ENCODE results near the gene MAS1L.

MAS1L gene

GRCh38 chr6:29506446-29507067 lies 18.8 kb upstream of the MAS1L start:
- no peaks in the 10 kb centered on the region for H3K79me2 ChIP-seq (ENCODE audit: insufficient read depth, low read length)
- H3K27ac ChIP-seq (ENCODE audit: low read depth, low read length, poor library complexity, severe bottlenecking) = no peak overlapping the region
- H3K9me2 ChIP-seq (ENCODE audit: low read depth, low read length) = no peaks in the 10 kb centered on the region
- no peaks in the 10 kb centered on the region for H4K20me1 ChIP-seq (ENCODE audit: insufficient read depth, low read length)
- H3K9me3 ChIP-seq (ENCODE audit: low read length) = no peaks in the 10 kb centered on the region
- no peak overlapping the region for H3K4me2 ChIP-seq (ENCODE audit: low read length)
- no peaks in the 10 kb centered on the region for H3K4me1 ChIP-seq (ENCODE audit: insufficient read depth, low read length, severe bottlenecking)
- no peak overlapping the region for H3K4me3 ChIP-seq (ENCODE audit: low read depth, low read length, poor library complexity, severe bottlenecking)
- no peaks in the 10 kb centered on the region for H3F3A ChIP-seq (ENCODE audit: insufficient read depth, low read length)
- no peak overlapping the region for H2AFZ ChIP-seq (ENCODE audit: low read length)
- TF ChIP-seq CTCF (IDR thresholded peaks at IDR 0.05; ENCODE audit: low read length) (no peak), EZH2 (IDR thresholded peaks at IDR 0.05; ENCODE audit: borderline replicate concordance, low read length) (no peak)
- H3K36me3 ChIP-seq (ENCODE audit: insufficient read depth, low read length) = no peaks in the 10 kb centered on the region
- no peak overlapping the region for H3K9ac ChIP-seq (ENCODE audit: low read length)
- no peaks in the 10 kb centered on the region for H3K27me3 ChIP-seq (ENCODE audit: insufficient read depth, low read length)

- H3K4me2 ChIP-seq (ENCODE audit: low read length) = no peak overlapping the region
- H4K20me1 ChIP-seq (ENCODE audit: insufficient read depth, low read length) = no peaks in the 10 kb centered on the region
- H3K27ac ChIP-seq (ENCODE audit: low read depth, low read length, poor library complexity, severe bottlenecking) = no peak overlapping the region
- no peaks in the 10 kb centered on the region for H3K4me1 ChIP-seq (ENCODE audit: insufficient read depth, low read length, severe bottlenecking)
- TF ChIP-seq EZH2 (IDR thresholded peaks at IDR 0.05; ENCODE audit: borderline replicate concordance, low read length) (no peak), CTCF (IDR thresholded peaks at IDR 0.05; ENCODE audit: low read length) (no peak)
- H3K4me3 ChIP-seq (ENCODE audit: low read depth, low read length, poor library complexity, severe bottlenecking) = no peak overlapping the region
- no peaks in the 10 kb centered on the region for H3K9me3 ChIP-seq (ENCODE audit: low read length)
- H3K9ac ChIP-seq (ENCODE audit: low read length) = no peak overlapping the region
- no peaks in the 10 kb centered on the region for H3F3A ChIP-seq (ENCODE audit: insufficient read depth, low read length)
- no peak overlapping the region for H2AFZ ChIP-seq (ENCODE audit: low read length)
- H3K79me2 ChIP-seq (ENCODE audit: insufficient read depth, low read length) = no peaks in the 10 kb centered on the region
- H3K27me3 ChIP-seq (ENCODE audit: insufficient read depth, low read length) = no peaks in the 10 kb centered on the region
- H3K9me2 ChIP-seq (ENCODE audit: low read depth, low read length) = no peaks in the 10 kb centered on the region
- no peaks in the 10 kb centered on the region for H3K36me3 ChIP-seq (ENCODE audit: insufficient read depth, low read length)
These were observed 18.1 kb upstream of the MAS1L start for GRCh38 chr6:29505808-29506207.

GRCh38 chr6:29504961-29505360 lies 17.2 kb upstream of the MAS1L start:
- no peak for TF ChIP-seq EZH2 (IDR thresholded peaks at IDR 0.05; ENCODE audit: borderline replicate concordance, low read length)
- no peak for TF ChIP-seq CTCF (IDR thresholded peaks at IDR 0.05; ENCODE audit: low read length)
- Histone ChIP-seq H3K9me2 (ENCODE audit: low read depth, low read length) (no peaks in the 10 kb centered on the region), H3K4me1 (ENCODE audit: insufficient read depth, low read length, severe bottlenecking) (no peaks in the 10 kb centered on the region), H3K27ac (ENCODE audit: low read depth, low read length, poor library complexity, severe bottlenecking) (no peak overlapping the region), H2AFZ (ENCODE audit: low read length) (no peak overlapping the region), H3K36me3 (ENCODE audit: insufficient read depth, low read length) (no peaks in the 10 kb centered on the region), H3K9ac (ENCODE audit: low read length) (no peak overlapping the region), H3F3A (ENCODE audit: insufficient read depth, low read length) (no peaks in the 10 kb centered on the region), H3K9me3 (ENCODE audit: low read length) (no peaks in the 10 kb centered on the region), H3K27me3 (ENCODE audit: insufficient read depth, low read length) (no peaks in the 10 kb centered on the region), H3K4me2 (ENCODE audit: low read length) (no peak overlapping the region), H4K20me1 (ENCODE audit: insufficient read depth, low read length) (no peaks in the 10 kb centered on the region), H3K4me3 (ENCODE audit: low read depth, low read length, poor library complexity, severe bottlenecking) (no peak overlapping the region), H3K79me2 (ENCODE audit: insufficient read depth, low read length) (no peaks in the 10 kb centered on the region)

All from OCI-LY1 (cell line).